Thyroid gland (tissue), 4 donors: Measurements from ENCODE around the gene WNT9A. TPM values are rescaled to one million over a fixed set of nuclear protein-coding genes. Genes with fewer than 3 reads are reported as not detected.
"Not testable (repeated sequence)": the region's sequence is repeated elsewhere in the genome, so short reads cannot be mapped to it uniquely, and the experiment has no call there.

ENCODE experiments used
- DNase-seq, 2 donors: peaks; one replicate each; pipeline ENCODE4 v3.0.0-alpha.2; 2019
- H3K27ac ChIP-seq, 3 donors: fragments of 200-600 bp; sonication (generic); 1 replicate in 2 of 3; 2 replicates in 1 of 3; pipeline ENCODE4 v1.5.1; 2016 to 2019; ENCODE audit warnings: mild to moderate bottlenecking in 1 of 3, moderate library complexity in 1 of 3
- H3K27me3 ChIP-seq: fragments of 200-600 bp; sonication (generic); one replicate; pipeline ENCODE4 v1.5.1; 2019
- H3K36me3 ChIP-seq, 2 donors: fragments of 200-600 bp; sonication (generic); one replicate each; pipeline ENCODE4 v1.5.1; 2016 to 2019
- H3K4me1 ChIP-seq, 2 donors: fragments of 200-600 bp; sonication (generic); one replicate each; pipeline ENCODE4 v1.5.1; 2017 to 2019
- H3K4me3 ChIP-seq, 3 donors: fragments of 200-600 bp; sonication (generic); replicated peaks in 1 of 3; 1 replicate in 2 of 3; 2 replicates in 1 of 3; pipeline ENCODE4 v1.5.1; 2016; ENCODE audit warnings: mild to moderate bottlenecking in 1 of 3
- H3K9me3 ChIP-seq: fragments of 200-600 bp; sonication (generic); one replicate; pipeline ENCODE4 v1.5.1; 2017
- POLR2A ChIP-seq, 2 donors: fragments of 450-650 bp; IDR thresholded peaks; one replicate each; pipeline ENCODE4 v1.6.1; 2017; ENCODE audit warnings: antibody characterized with exemption in 2 of 2, mild to moderate bottlenecking in 2 of 2, moderate library complexity in 1 of 2
- WGBS, 2 donors: methylation state at CpG; one replicate each; pipeline ENCODE4 v1.1.5; 2017; 5-methylcytosine and 5-hydroxymethylcytosine counted together
- intact Hi-C: fragments of 100-400 bp; cut with DNase I; formaldehyde crosslinking; loops from one replicate; pipeline ENCODE4 v1.15.1; 2023
- total RNA-seq, 4 donors: library from RNA; depleted of rRNA; stranded (reverse); fragments of >200 nt; gene quantifications; one replicate each; pipeline ENCODE4 v1.2.3, GENCODE V29; 2016
- TF ChIP-seq, protein P1 (sequence below), 6 experiments: fragments of 200-600 bp in 3 of 6; fragments of 450-650 bp in 3 of 6; sonication (generic) in 3 of 6; IDR thresholded peaks; one replicate each; pipeline ENCODE4 v1.5.1; 2016 to 2019; ENCODE audit warnings: antibody characterized with exemption in 6 of 6, mild to moderate bottlenecking in 2 of 6, inconsistent platforms in 1 of 6, moderate library complexity in 1 of 6

The WNT9A gene
- total RNA-seq, 4 donors from 2014 or later: 2.5 to 4.3 (median 3.4) TPM

DNA sequence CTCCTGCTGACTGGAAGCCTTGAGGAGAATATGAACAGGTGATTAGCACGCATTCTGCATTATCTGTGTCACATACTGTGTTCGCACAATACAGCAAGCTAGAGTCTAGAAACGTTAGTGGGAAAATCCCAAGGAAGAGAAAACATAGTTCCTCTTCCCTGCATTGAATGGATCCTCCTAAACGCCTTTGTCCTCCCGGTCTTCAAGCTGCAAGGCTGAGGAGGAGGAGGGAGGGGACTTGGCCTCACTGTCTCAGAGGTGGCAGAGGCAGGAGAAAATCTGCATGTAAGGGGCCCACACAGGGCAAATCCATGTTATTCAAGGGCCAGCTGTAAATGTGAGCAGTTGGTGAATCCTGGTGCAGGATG is 34.4 kb downstream of the WNT9A start:
- 58 to 64% methylated on average over 5 of the region's 5 CpGs for WGBS, 2 donors
- no peaks in the 10 kb centered on the region for H3K9me3 ChIP-seq
- no peak overlapping the region for H3K4me3 ChIP-seq
- no peaks in the 10 kb centered on the region for H3K36me3 ChIP-seq
- H3K27ac ChIP-seq: no peak overlapping the region
- DNase-seq: no peak
- TF ChIP-seq, protein P1, sequence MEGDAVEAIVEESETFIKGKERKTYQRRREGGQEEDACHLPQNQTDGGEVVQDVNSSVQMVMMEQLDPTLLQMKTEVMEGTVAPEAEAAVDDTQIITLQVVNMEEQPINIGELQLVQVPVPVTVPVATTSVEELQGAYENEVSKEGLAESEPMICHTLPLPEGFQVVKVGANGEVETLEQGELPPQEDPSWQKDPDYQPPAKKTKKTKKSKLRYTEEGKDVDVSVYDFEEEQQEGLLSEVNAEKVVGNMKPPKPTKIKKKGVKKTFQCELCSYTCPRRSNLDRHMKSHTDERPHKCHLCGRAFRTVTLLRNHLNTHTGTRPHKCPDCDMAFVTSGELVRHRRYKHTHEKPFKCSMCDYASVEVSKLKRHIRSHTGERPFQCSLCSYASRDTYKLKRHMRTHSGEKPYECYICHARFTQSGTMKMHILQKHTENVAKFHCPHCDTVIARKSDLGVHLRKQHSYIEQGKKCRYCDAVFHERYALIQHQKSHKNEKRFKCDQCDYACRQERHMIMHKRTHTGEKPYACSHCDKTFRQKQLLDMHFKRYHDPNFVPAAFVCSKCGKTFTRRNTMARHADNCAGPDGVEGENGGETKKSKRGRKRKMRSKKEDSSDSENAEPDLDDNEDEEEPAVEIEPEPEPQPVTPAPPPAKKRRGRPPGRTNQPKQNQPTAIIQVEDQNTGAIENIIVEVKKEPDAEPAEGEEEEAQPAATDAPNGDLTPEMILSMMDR (IDR thresholded peaks at IDR 0.05): no peak
- TF ChIP-seq POLR2A (IDR thresholded peaks at IDR 0.05): no peak
- H3K27me3 ChIP-seq: no peaks in the 10 kb centered on the region
- no peaks in the 10 kb centered on the region for H3K4me1 ChIP-seq
- intact Hi-C loops: no loop called here

DNA sequence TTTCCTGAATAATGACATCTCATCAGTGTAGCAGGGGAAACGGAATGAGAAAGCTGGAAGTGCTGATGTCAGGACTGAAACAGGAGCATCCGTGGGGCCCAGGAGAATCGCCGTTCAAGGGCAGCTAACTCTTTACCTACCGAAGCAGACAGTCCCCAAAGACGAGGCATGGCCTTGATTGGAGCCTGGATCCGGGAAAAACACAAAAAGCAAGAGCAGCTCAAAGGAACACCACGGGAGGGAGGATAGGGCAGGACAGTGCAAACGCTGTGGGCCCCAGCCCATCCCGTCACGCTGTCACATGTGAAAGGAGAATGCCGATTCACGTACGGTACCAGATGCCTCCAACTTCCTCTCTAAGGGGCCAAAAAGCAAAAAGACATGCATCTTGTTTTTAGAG is 34.9 kb downstream of the WNT9A start:
- intact Hi-C loops: no loop called here
- no peak for DNase-seq
- no peaks in the 10 kb centered on the region for H3K36me3 ChIP-seq
- no peaks in the 10 kb centered on the region for H3K4me1 ChIP-seq
- H3K27ac ChIP-seq: no peak overlapping the region
- H3K9me3 ChIP-seq: no peaks in the 10 kb centered on the region
- no peak overlapping the region for H3K4me3 ChIP-seq
- 74 to 77% methylated on average over 14 of the region's 14 CpGs for WGBS, 2 donors
- no peaks in the 10 kb centered on the region for H3K27me3 ChIP-seq
- no peak for TF ChIP-seq POLR2A (IDR thresholded peaks at IDR 0.05)
- TF ChIP-seq, protein P1 (IDR thresholded peaks at IDR 0.05): no peak

DNA sequence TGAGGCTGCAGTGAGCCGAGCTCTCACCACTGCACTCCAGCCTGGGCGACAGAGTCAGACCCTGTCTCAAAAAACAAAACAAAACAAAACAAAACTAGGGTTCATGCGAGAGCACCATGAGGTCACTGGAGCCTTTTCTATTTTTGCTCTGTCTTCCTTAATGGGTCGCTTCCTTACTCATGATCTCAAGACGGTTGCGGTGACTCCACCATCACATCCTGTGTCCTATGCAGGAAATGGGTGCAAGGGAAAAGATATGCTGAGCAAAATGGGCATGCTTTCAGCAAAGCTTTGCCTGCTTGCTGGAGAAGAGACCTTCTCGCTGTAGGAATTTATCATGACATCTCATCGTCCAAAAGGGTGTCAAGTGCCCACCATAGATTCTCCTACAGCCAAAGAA is 36.4 kb downstream of the WNT9A start:
- 88 to 90% methylated on average over 8 of the region's 8 CpGs for WGBS, 2 donors
- no peaks in the 10 kb centered on the region for H3K27me3 ChIP-seq
- H3K4me3 ChIP-seq: no peak overlapping the region
- intact Hi-C loops: no loop called here
- no peaks in the 10 kb centered on the region for H3K4me1 ChIP-seq
- H3K9me3 ChIP-seq: no peaks in the 10 kb centered on the region
- H3K36me3 ChIP-seq: no peaks in the 10 kb centered on the region
- DNase-seq: no peak
- H3K27ac ChIP-seq: no peak overlapping the region
- TF ChIP-seq, protein P1 (IDR thresholded peaks at IDR 0.05): no peak
- TF ChIP-seq POLR2A (IDR thresholded peaks at IDR 0.05): no peak

DNA sequence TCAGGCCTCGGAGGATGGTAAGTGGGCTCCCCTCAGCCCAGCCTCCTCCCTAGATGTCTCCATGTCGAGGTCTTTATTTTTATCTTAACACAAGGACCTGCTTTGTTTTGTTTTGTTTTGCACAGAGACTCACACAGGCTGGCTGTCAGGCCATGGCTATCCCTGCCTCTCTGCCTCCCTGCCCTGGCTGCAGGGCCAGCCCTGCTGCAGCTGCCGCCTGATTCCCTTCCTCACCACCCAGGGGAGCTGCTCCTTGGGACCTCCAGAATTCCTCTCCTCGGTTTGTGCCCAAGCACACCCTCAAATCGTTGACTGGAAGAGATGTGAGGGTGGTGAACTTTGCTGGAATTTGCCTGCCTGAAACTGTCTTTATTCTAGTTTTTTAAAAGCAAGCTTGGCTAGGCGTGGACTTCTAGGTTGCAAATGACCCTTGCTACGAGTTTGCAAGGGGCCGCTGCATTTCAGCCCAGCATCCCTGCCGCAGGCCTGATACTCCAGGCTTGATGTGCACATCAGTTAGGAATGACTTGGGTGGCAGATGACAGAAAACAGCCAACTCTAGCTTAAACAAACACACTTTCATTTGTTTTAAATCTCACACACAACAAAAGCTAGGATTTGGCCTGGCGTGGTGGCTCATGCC is 37.1 kb downstream of the WNT9A start:
- no peaks in the 10 kb centered on the region for H3K36me3 ChIP-seq
- no peak overlapping the region for H3K27ac ChIP-seq
- WGBS, 2 donors: 66 to 68% methylated on average over 10 of the region's 10 CpGs
- H3K4me1 ChIP-seq: no peaks in the 10 kb centered on the region
- H3K27me3 ChIP-seq: no peaks in the 10 kb centered on the region
- intact Hi-C loops: no loop called here
- DNase-seq: no peak
- TF ChIP-seq POLR2A (IDR thresholded peaks at IDR 0.05): no peak
- TF ChIP-seq, protein P1 (IDR thresholded peaks at IDR 0.05): no peak
- no peak overlapping the region for H3K4me3 ChIP-seq
- no peaks in the 10 kb centered on the region for H3K9me3 ChIP-seq

DNA sequence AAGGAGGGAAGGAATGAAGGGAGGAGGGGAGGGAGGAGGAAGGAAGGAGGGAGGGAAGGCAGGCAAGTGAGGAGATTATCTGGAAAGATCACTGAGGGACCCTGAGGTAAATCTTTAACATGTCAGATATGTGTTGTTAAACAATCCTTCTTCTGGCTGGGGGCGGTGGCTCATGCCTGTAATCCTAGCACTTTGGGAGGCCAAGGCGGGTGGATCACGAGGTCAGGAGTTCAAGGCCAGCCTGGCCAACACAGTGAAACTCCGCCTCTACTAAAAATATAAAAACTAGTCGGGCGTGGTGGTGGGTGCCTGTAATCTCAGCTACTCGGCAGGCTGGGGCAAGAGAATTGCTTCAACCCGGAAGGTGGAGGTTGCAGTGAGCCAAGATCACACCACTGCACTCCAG is 37.8 kb downstream of the WNT9A start:
- intact Hi-C loops, H3K4me3 ChIP-seq, DNase-seq, H3K9me3 ChIP-seq, H3K4me1 ChIP-seq, H3K27me3 ChIP-seq, H3K36me3 ChIP-seq, H3K27ac ChIP-seq: not testable (repeated sequence)
- 43 to 55% methylated on average over 8 of the region's 8 CpGs for WGBS, 2 donors

DNA sequence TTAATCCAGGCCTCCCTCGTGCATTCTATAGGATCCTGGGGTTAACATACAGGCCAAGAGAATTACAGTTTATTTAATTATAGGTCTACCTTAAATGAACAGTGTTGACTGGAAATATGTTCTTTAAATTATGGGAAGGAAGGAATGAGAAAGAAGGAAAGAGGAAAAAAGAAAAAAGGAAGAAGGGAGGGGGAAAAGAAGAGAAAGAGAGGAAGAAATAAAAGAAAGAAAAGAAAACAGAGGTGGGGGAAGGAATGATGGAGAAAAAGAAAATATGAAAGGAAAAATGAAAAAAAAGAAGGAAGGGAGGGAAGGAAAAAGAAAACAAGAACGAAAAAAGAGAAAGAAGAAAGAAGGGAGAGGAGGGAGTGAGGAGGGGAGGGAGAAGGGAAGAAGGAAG is 38.5 kb downstream of the WNT9A start:
- no peak overlapping the region for H3K4me3 ChIP-seq
- H3K27ac ChIP-seq: no peak overlapping the region
- no peaks in the 10 kb centered on the region for H3K36me3 ChIP-seq
- intact Hi-C loops: no loop called here
- no peak for DNase-seq
- WGBS, 2 donors: 85 to 86% methylated on average over 2 of the region's 2 CpGs
- H3K27me3 ChIP-seq: no peaks in the 10 kb centered on the region
- no peaks in the 10 kb centered on the region for H3K9me3 ChIP-seq
- TF ChIP-seq POLR2A (IDR thresholded peaks at IDR 0.05): no peak
- TF ChIP-seq, protein P1 (IDR thresholded peaks at IDR 0.05): no peak
- no peaks in the 10 kb centered on the region for H3K4me1 ChIP-seq
